Activated CD4-positive, alpha-beta T cell treated with anti-CD3 and anti-CD28 coated beads, Interleukin-2, amount 10 ng/mL, durations not matched to agents 24 days and 14 days (primary cell): ENCODE measurements around the gene STARD10. TPM values are rescaled to one million over a fixed set of nuclear protein-coding genes. Genes with fewer than 3 reads are reported as not detected.

Experiments used
- DNase-seq: peaks from one replicate; pipeline ENCODE4 v3.0.0; 2022
- H3K27ac Mint-ChIP-seq: one replicate; pipeline ENCODE4 v1.8.0; 2022; ENCODE audit warnings: mild to moderate bottlenecking, mixed read lengths
- H3K27me3 Mint-ChIP-seq: one replicate; pipeline ENCODE4 v1.8.0; 2022; ENCODE audit warnings: mixed read lengths
- H3K36me3 Mint-ChIP-seq: one replicate; pipeline ENCODE4 v1.8.0; 2022; ENCODE audit warnings: low read depth, mild to moderate bottlenecking, mixed read lengths
- H3K4me1 Mint-ChIP-seq: one replicate; pipeline ENCODE4 v1.8.0; 2021; ENCODE audit warnings: mixed read lengths
- H3K4me3 Mint-ChIP-seq: one replicate; pipeline ENCODE4 v1.8.0; 2022; ENCODE audit warnings: mild to moderate bottlenecking, moderate library complexity, mixed read lengths
- H3K9me3 Mint-ChIP-seq: one replicate; pipeline ENCODE4 v1.8.0; 2021; ENCODE audit warnings: mixed read lengths
- intact Hi-C: fragments of 100-400 bp; cut with micrococcal nuclease; formaldehyde crosslinking; loops from one replicate; pipeline ENCODE4 v1.15.1; 2023
- total RNA-seq: library from RNA; stranded (reverse); gene quantifications from 2 replicates; pipeline ENCODE4 v1.2.3, GENCODE V29; 2022

Gene STARD10
- total RNA-seq, 1 donor from 2014 or later: 17.2 TPM

GRCh38 chr11:72787216-72788104, 6.4 kb downstream of the STARD10 start:
- H3K27ac Mint-ChIP-seq: peak overlapping the region; percentile 73
- DNase-seq: peak; percentile 65
- intact Hi-C loops: no loop called here
- no peaks in the 10 kb centered on the region for H3K9me3 Mint-ChIP-seq
- peaks cover 16% of the 10 kb centered on the region for H3K4me1 Mint-ChIP-seq
- no peaks in the 10 kb centered on the region for H3K27me3 Mint-ChIP-seq
- no peak overlapping the region for H3K4me3 Mint-ChIP-seq
- H3K36me3 Mint-ChIP-seq: no peaks in the 10 kb centered on the region

- peaks cover 21% of the 10 kb centered on the region for H3K4me1 Mint-ChIP-seq
- no peaks in the 10 kb centered on the region for H3K27me3 Mint-ChIP-seq
- peak overlapping the region; percentile 29 for H3K27ac Mint-ChIP-seq
- DNase-seq: no peak
- no peak overlapping the region for H3K4me3 Mint-ChIP-seq
- no peaks in the 10 kb centered on the region for H3K36me3 Mint-ChIP-seq
- no peaks in the 10 kb centered on the region for H3K9me3 Mint-ChIP-seq
- intact Hi-C loops: no loop called here
Measured at GRCh38 chr11:72786305-72787215, 7.3 kb downstream of the STARD10 start.

GRCh38 chr11:72784662-72785061, 9.2 kb downstream of the STARD10 start:
- Mint-ChIP-seq H3K27ac (no peak overlapping the region), H3K9me3 (no peaks in the 10 kb centered on the region), H3K4me1 (peaks cover 28% of the 10 kb centered on the region), H3K27me3 (peaks cover 3% of the 10 kb centered on the region), H3K36me3 (no peaks in the 10 kb centered on the region), H3K4me3 (no peak overlapping the region)
- DNase-seq: no peak
- intact Hi-C loops: no loop called here

- no peaks in the 10 kb centered on the region for H3K36me3 Mint-ChIP-seq
- H3K4me1 Mint-ChIP-seq: peaks cover 33% of the 10 kb centered on the region
- no peak for DNase-seq
- intact Hi-C loops: no loop called here
- peak overlapping the region; percentile 73 for H3K4me3 Mint-ChIP-seq
- H3K27ac Mint-ChIP-seq: peak overlapping the region; percentile 11
- no peaks in the 10 kb centered on the region for H3K9me3 Mint-ChIP-seq
- H3K27me3 Mint-ChIP-seq: peaks cover 5% of the 10 kb centered on the region
Measured at GRCh38 chr11:72783144-72783905, 10.5 kb downstream of the STARD10 start.

- Mint-ChIP-seq H3K27ac (peak overlapping the region; percentile 46), H3K27me3 (peaks cover 5% of the 10 kb centered on the region), H3K9me3 (no peaks in the 10 kb centered on the region), H3K4me1 (peaks cover 26% of the 10 kb centered on the region), H3K36me3 (no peaks in the 10 kb centered on the region), H3K4me3 (peak overlapping the region; percentile 73)
- DNase-seq: no peak
- intact Hi-C loops: no loop called here
Measured at GRCh38 chr11:72782081-72782920, 11.5 kb downstream of the STARD10 start.

GRCh38 chr11:72781313-72782080, 12.3 kb downstream of the STARD10 start:
- intact Hi-C loops: no loop called here
- no peaks in the 10 kb centered on the region for H3K36me3 Mint-ChIP-seq
- H3K4me3 Mint-ChIP-seq: peak overlapping the region; percentile 75
- H3K9me3 Mint-ChIP-seq: no peaks in the 10 kb centered on the region
- peaks cover 5% of the 10 kb centered on the region for H3K27me3 Mint-ChIP-seq
- peak; percentile 89 for DNase-seq
- H3K4me1 Mint-ChIP-seq: peaks cover 27% of the 10 kb centered on the region
- H3K27ac Mint-ChIP-seq: no peak overlapping the region

- Mint-ChIP-seq H3K27ac (peak overlapping the region; percentile 25), H3K9me3 (no peaks in the 10 kb centered on the region), H3K4me1 (peaks cover 29% of the 10 kb centered on the region), H3K4me3 (peak overlapping the region; percentile 75), H3K36me3 (no peaks in the 10 kb centered on the region), H3K27me3 (peaks cover 5% of the 10 kb centered on the region)
- intact Hi-C loops: no loop called here
- DNase-seq: no peak
Measured at GRCh38 chr11:72781063-72781312, 12.9 kb downstream of the STARD10 start.

- no peak overlapping the region for H3K27ac Mint-ChIP-seq
- intact Hi-C loops: no loop called here
- peak overlapping the region; percentile 75 for H3K4me3 Mint-ChIP-seq
- no peaks in the 10 kb centered on the region for H3K36me3 Mint-ChIP-seq
- no peaks in the 10 kb centered on the region for H3K9me3 Mint-ChIP-seq
- H3K4me1 Mint-ChIP-seq: peaks cover 29% of the 10 kb centered on the region
- no peak for DNase-seq
- H3K27me3 Mint-ChIP-seq: peaks cover 5% of the 10 kb centered on the region
Measured at GRCh38 chr11:72780296-72781062, 13.4 kb downstream of the STARD10 start.

GRCh38 chr11:72779495-72780128, 14.2 kb downstream of the STARD10 start:
- Mint-ChIP-seq H3K4me1 (peaks cover 29% of the 10 kb centered on the region), H3K4me3 (peak overlapping the region; percentile 75), H3K36me3 (no peaks in the 10 kb centered on the region), H3K9me3 (no peaks in the 10 kb centered on the region), H3K27ac (no peak overlapping the region), H3K27me3 (peaks cover 5% of the 10 kb centered on the region)
- no peak for DNase-seq
- intact Hi-C loops: loop anchor here (2.0 kb wide), 1 partner anchor 17 kb away; no protein-coding TSS in a partner anchor

GRCh38 chr11:72778535-72779494, 15.0 kb downstream of the STARD10 start:
- Mint-ChIP-seq H3K27ac (no peak overlapping the region), H3K27me3 (peaks cover 5% of the 10 kb centered on the region), H3K36me3 (no peaks in the 10 kb centered on the region), H3K4me1 (peaks cover 29% of the 10 kb centered on the region), H3K4me3 (peak overlapping the region; percentile 75), H3K9me3 (no peaks in the 10 kb centered on the region)
- intact Hi-C loops: loop anchor here (2.0 kb wide), 1 partner anchor 16 kb away; no protein-coding TSS in a partner anchor
- DNase-seq: no peak
